K562 (cell line): ENCODE measurements around the gene IL5. TPM values are rescaled to one million over a fixed set of nuclear protein-coding genes. Genes with fewer than 3 reads are reported as not detected.

ENCODE experiments used
- ATAC-seq: fragments of 200-7000 bp; cut with Tn5 transposase; 3 replicates; pipeline ENCODE4 v1.9.1; 2020; ENCODE audit warnings: moderate library complexity
- BruUV-seq: library from RNA; stranded (reverse); fragments of 400-500 nt; replicated peaks from 2 replicates; lab custom pipeline; 2021; lab: Mats Ljungman, UMichigan
- CTCF ChIA-PET: fragments of 300-600 bp; formaldehyde crosslinking; extraction: SDS; loops from one replicate; lab custom pipeline; 2021; ENCODE audit warnings: low intra/inter-chr PET ratio; lab: Yijun Ruan, JAX
- POLR2A ChIA-PET: fragments of 300-600, 350-650 bp; sonication (Branson Sonifier 250); formaldehyde crosslinking; extraction: SDS; loops from one replicate; lab custom pipeline; 2021; ENCODE audit warnings: antibody characterized with exemption, inconsistent platforms; lab: Yijun Ruan, JAX
- DNase-seq, 4 experiments: peaks; one replicate each; pipeline versions ENCODE4 v3.0.0 to v3.0.0-alpha.2; 2011 to 2018; ENCODE audit warnings: low spot score in 3 of 4, mixed read lengths in 3 of 4; ENCODE audit errors: extremely low read depth in 1 of 4
- FAIRE-seq: peaks from 2 replicates; lab custom pipeline; 2011; peaks lifted over from hg19 to GRCh38; lab: Jason Lieb, UNC
- H2AFZ ChIP-seq: 2 replicates; pipeline ENCODE4 v1.6.0; 2011; ENCODE audit warnings: low read depth, low read length, control low read depth, inconsistent platforms
- H3K27ac ChIP-seq: fragments of 200-600 bp; 3 replicates; pipeline ENCODE4 v1.8.0; 2011; ENCODE audit warnings: low read depth, mild to moderate bottlenecking, control low read depth, inconsistent platforms, low read length, moderate library complexity, mixed read lengths; ENCODE audit errors: extremely low read depth
- H3K27me3 ChIP-seq, 2 experiments: fragments of 300-600 bp in 1 of 2; 2 replicates in 1 of 2; 3 replicates in 1 of 2; pipeline versions ENCODE4 v1.6.0 to v1.8.0; 2011; ENCODE audit warnings: inconsistent platforms in 2 of 2, low read length in 2 of 2, mild to moderate bottlenecking in 1 of 2, mixed read lengths in 1 of 2, moderate library complexity in 1 of 2; ENCODE audit not compliant: control insufficient read depth in 2 of 2, insufficient read depth in 2 of 2
- H3K36me3 ChIP-seq: fragments of 300-600 bp; 3 replicates; pipeline ENCODE4 v1.8.0; 2011; ENCODE audit warnings: mild to moderate bottlenecking, low read length, inconsistent platforms; ENCODE audit not compliant: control insufficient read depth, insufficient read depth
- H3K4me1 ChIP-seq, 2 experiments: fragments of 200-600 bp in 1 of 2; replicated peaks in 1 of 2; 2 replicates in 1 of 2; 3 replicates in 1 of 2; pipeline versions ENCODE4 v1.5.1 to v1.8.0; 2011; ENCODE audit warnings: inconsistent platforms in 2 of 2, low read length in 2 of 2, mild to moderate bottlenecking in 1 of 2, mixed read lengths in 1 of 2, moderate library complexity in 1 of 2; ENCODE audit not compliant: control insufficient read depth in 2 of 2, insufficient read depth in 2 of 2
- H3K4me2 ChIP-seq: 2 replicates; pipeline ENCODE4 v1.6.1; 2011; ENCODE audit warnings: low read length, control low read depth, inconsistent platforms, mixed read lengths; ENCODE audit not compliant: insufficient read depth
- H3K4me3 ChIP-seq: fragments of 200-600 bp; sonication (generic), shearing (Covaris generic); 2 replicates; pipeline ENCODE4 v1.5.1; 2016; ENCODE audit warnings: control low read depth, inconsistent platforms
- H3K79me2 ChIP-seq: fragments of 200-600 bp; 3 replicates; pipeline ENCODE4 v1.8.0; 2011; ENCODE audit warnings: low read length, inconsistent platforms; ENCODE audit not compliant: control insufficient read depth, insufficient read depth
- H3K9ac ChIP-seq, 2 experiments: 2 replicates each; pipeline versions ENCODE4 v1.6.0 to v1.6.1; 2011; ENCODE audit warnings: low read depth in 2 of 2, low read length in 2 of 2, control low read depth in 1 of 2, inconsistent platforms in 1 of 2, mild to moderate bottlenecking in 1 of 2, mixed read lengths in 1 of 2; ENCODE audit not compliant: insufficient read depth in 1 of 2
- H3K9me1 ChIP-seq: one replicate; pipeline ENCODE4 v1.6.0; 2011; ENCODE audit warnings: inconsistent platforms, mild to moderate bottlenecking, low read length, moderate library complexity; ENCODE audit not compliant: control insufficient read depth, insufficient read depth
- H3K9me3 ChIP-seq: replicated peaks from 2 replicates; pipeline ENCODE4 v1.5.1; 2011; ENCODE audit warnings: low read depth, low read length, inconsistent platforms; ENCODE audit not compliant: control insufficient read depth, insufficient read depth
- H4K20me1 ChIP-seq: replicated peaks from 2 replicates; pipeline ENCODE4 v1.6.1; 2011; ENCODE audit warnings: low read length, inconsistent platforms, mixed read lengths; ENCODE audit not compliant: control insufficient read depth, insufficient read depth
- ATF3 ChIP-seq, 2 experiments: fragments of 450-650 bp in 1 of 2; sonication (generic) in 1 of 2; formaldehyde crosslinking in 1 of 2; IDR thresholded peaks in 1 of 2; conservative IDR thresholded peaks in 1 of 2; 2 replicates each; pipeline versions ENCODE4 v1.6.1 to v1.8.1; 2016 to 2023; ENCODE audit warnings: mild to moderate bottlenecking in 2 of 2, moderate library complexity in 2 of 2, inconsistent platforms in 1 of 2, missing genetic modification reagents in 1 of 2
- ELK1 ChIP-seq: sonication (generic); formaldehyde crosslinking; IDR thresholded peaks from 2 replicates; pipeline ENCODE4 v1.8.1; 2022; ENCODE audit warnings: missing genetic modification reagents
- FOXA1 ChIP-seq: fragments of 450-650 bp; IDR thresholded peaks from 2 replicates; pipeline ENCODE4 v1.6.1; 2016; ENCODE audit warnings: mild to moderate bottlenecking, borderline replicate concordance
- GABPA ChIP-seq: fragments of 200-800 bp; sonication (Bioruptor generic); conservative IDR thresholded peaks from 2 replicates; pipeline ENCODE4 v1.6.1; 2016; ENCODE audit warnings: low read depth, missing genetic modification characterization, missing compliant biosample characterization
- GABPB1 ChIP-seq: sonication (generic); formaldehyde crosslinking; IDR thresholded peaks from 2 replicates; pipeline ENCODE4 v1.8.0; 2022; ENCODE audit warnings: mild to moderate bottlenecking, missing genetic modification reagents
- HNRNPH1 ChIP-seq: fragments of 200-400 bp; formaldehyde crosslinking; optimal IDR thresholded peaks from 2 replicates; pipeline ENCODE3; 2017; ENCODE audit warnings: low read depth, mild to moderate bottlenecking, low read length, moderate library complexity
- ZBTB9 ChIP-seq: fragments of 450-650 bp; formaldehyde crosslinking; IDR thresholded peaks from 2 replicates; pipeline ENCODE4 v1.4.0; 2020; ENCODE audit warnings: mild to moderate bottlenecking, moderate library complexity
- WGBS: fragments of 100-300 bp; shearing (Covaris generic); methylation state at CpG from one replicate; pipeline ENCODE4 v1.1.6; 2016; ENCODE audit warnings: low coverage, mixed read lengths; ENCODE audit not compliant: insufficient coverage; ENCODE audit errors: missing lambda C conversion rate; 5-methylcytosine and 5-hydroxymethylcytosine counted together
- in situ Hi-C: fragments of 300-500 bp; cut with MboI; formaldehyde crosslinking; loops from 4 replicates; pipeline ENCODE4 v1.15.0; 2018; ENCODE audit warnings: inconsistent platforms, mixed read lengths
- intact Hi-C: fragments of 100-400 bp; cut with micrococcal nuclease; formaldehyde crosslinking; loops from 2 replicates; pipeline ENCODE4 v1.14.2; 2022
- polyA plus RNA-seq, 8 experiments: library from polyadenylated mRNA; depleted of rRNA in 4 of 8; stranded (reverse) in 5 of 8; unstranded in 3 of 8; fragments of >200 nt; fragmentation: Nextera tagmentation in 2 of 8; fragmentation: Illumina TruSeq in 1 of 8; extraction: Ambion mirVana in 2 of 8; extraction: Trizol in 1 of 8; gene quantifications; 2 replicates each; pipeline versions ENCODE4 v1.2.1 to v1.2.3, GENCODE V29; 2011 to 2014; ENCODE audit warnings: inconsistent platforms in 1 of 8, missing spikeins in 1 of 8
- total RNA-seq, 7 experiments: library from RNA; depleted of rRNA in 6 of 7; stranded (reverse); fragments of >200 nt in 6 of 7; fragmentation: Illumina TruSeq in 2 of 7; extraction: Trizol in 2 of 7; gene quantifications; 2 replicates each; pipeline versions ENCODE4 v1.2.1 to v1.2.3, GENCODE V29; 2011 to 2021; ENCODE audit warnings: low replicate concordance in 1 of 7

The IL5 gene
- total and polyA plus RNA-seq, 9 of the 15 experiments (the other 6 are each of a cell fraction or from before 2014, with no cell fraction given): 0.44 TPM; not detected in 8

- H3K4me2 ChIP-seq: no peak overlapping the region
- CTCF ChIA-PET: interaction anchor here (1.7 to 2.1 kb wide), 2 partner anchors 111 to 113 kb away, joined by 4 to 6 read pairs; no protein-coding TSS in a partner anchor
- intact Hi-C loops: no loop called here
Observed at GRCh38 chr5:132498152-132498551, 45.2 kb downstream of the IL5 start.

More at GRCh38 chr5:132498152-132498551, 45.2 kb downstream of the IL5 start:
- H4K20me1 ChIP-seq: no peaks in the 10 kb centered on the region
- H3K27ac ChIP-seq: no peak overlapping the region
- H3K4me3 ChIP-seq: no peak overlapping the region
- FAIRE-seq: no peak
- TF ChIP-seq ZBTB9 (peak; percentile 81; the same call in 1 of the 2 replicates), GABPB1 (no peak), HNRNPH1 (no peak), GABPA (no peak), ELK1 (CRISPR knock-in tag) (no peak), FOXA1 (no peak), ATF3 (IDR thresholded peaks at IDR 0.05) (no peak), ATF3 (CRISPR knock-in tag; conservative IDR thresholded peaks at IDR 0.05) (no peak)
- TF ChIP-seq, all 486 proteins: peak for 1
- H2AFZ ChIP-seq: no peak overlapping the region
- no TSS peak for BruUV-seq
- H3K9me1 ChIP-seq: no peaks in the 10 kb centered on the region
- peaks cover 36 to 57% of the 10 kb centered on the region in 2 experiments for H3K4me1 ChIP-seq
- no peaks in the 10 kb centered on the region for H3K9me3 ChIP-seq
- no peaks in the 10 kb centered on the region for H3K36me3 ChIP-seq
- H3K9ac ChIP-seq: peak overlapping the region in 1 of 2 experiments; percentile 88; a peak in 1 of 4 replicates
- 89% methylated on average over 3 of the region's 3 CpGs for WGBS
- ATAC-seq (no peak), DNase-seq (no peak)
- POLR2A ChIA-PET: interaction anchor here (0.5 to 2.1 kb wide), 10 partner anchors 8 to 396 kb away, joined by 3 to 6 read pairs (median 3); no protein-coding TSS in a partner anchor
- in situ Hi-C loops: loop anchor here (5.0 to 10.0 kb wide), 3 partner anchors 113 to 431 kb away; no protein-coding TSS in a partner anchor
- H3K79me2 ChIP-seq: no peaks in the 10 kb centered on the region
- H3K27me3 ChIP-seq: no peaks in the 10 kb centered on the region
